ENCODE results near the gene PDHA2. TPM values are rescaled to one million over a fixed set of nuclear protein-coding genes. Genes with fewer than 3 reads are reported as not detected.

The PDHA2 gene
- total and polyA plus RNA-seq, 2 of the 8 experiments (the other 6 are each of a cell fraction or from before 2014, with no cell fraction given): not detected

DNA sequence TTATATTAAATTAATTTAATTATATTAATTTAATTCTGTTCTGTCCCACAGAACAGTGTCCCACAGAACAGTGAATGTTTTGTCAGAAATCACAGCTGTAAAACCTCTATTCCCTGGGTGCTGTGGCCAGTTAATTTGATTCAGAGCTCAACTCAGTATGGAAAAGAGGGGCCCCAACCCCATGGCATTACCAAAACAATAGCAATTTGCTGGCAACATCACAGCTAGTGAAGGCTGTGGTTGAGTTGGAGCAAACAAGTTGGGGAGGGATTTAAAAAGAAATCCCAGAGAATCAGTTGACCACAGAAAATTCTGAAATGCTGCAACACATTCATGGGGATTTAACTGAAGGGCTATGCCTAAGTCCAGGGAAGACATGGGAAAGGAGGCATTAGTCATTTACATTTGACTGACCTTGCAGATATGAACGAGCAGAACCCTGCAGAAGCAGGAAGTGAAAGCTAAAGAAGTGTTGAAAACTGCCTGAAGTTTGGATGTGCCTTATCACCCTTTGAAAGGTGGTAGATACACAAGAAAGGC lies 30.1 kb downstream of the PDHA2 start:
- Histone ChIP-seq H4K91ac (replicated peaks; ENCODE audit: insufficient read length, low read length) (no peak overlapping the region), H4K20me1 (replicated peaks in 1 of 2; ENCODE audit: control insufficient read depth in 1 of 2, insufficient read depth in 2 of 2, low read length in 2 of 2) (no peaks in the 10 kb centered on the region), H3K4me1 (replicated peaks in 1 of 4; ENCODE audit: control insufficient read depth in 3 of 4, insufficient read depth in 4 of 4, low read length in 3 of 4) (no peaks in the 10 kb centered on the region), H3K4me2 (ENCODE audit: insufficient read depth in 1 of 2, low read depth in 2 of 2, low read length in 2 of 2) (peak overlapping the region; percentile 12 to 28; a peak in 2 of 4 replicates), H3K23me2 (ENCODE audit: low read depth, low read length) (no peaks in the 10 kb centered on the region), H4K8ac (ENCODE audit: extremely low read depth, insufficient read depth, low read length) (no peak overlapping the region), H3K4me3 (ENCODE audit: extremely low read depth in 1 of 4, insufficient read depth in 2 of 4, low read depth in 3 of 4, low read length in 4 of 4) (no peak overlapping the region), H3K56ac (replicated peaks; ENCODE audit: insufficient read length, low read depth, low read length) (no peak overlapping the region), H3K4ac (replicated peaks; ENCODE audit: insufficient read length, low read depth, low read length) (no peak overlapping the region), H3K23ac (ENCODE audit: insufficient read length) (no peak overlapping the region), H3K27ac (ENCODE audit: low read depth, low read length) (no peak overlapping the region), H2BK120ac (replicated peaks; ENCODE audit: low read depth, low read length) (no peak overlapping the region), H3K9ac (replicated peaks in 1 of 4; ENCODE audit: extremely low read depth in 1 of 4, low read depth in 3 of 4, low read length in 3 of 4) (no peak overlapping the region), H2BK12ac (ENCODE audit: low read depth, low read length) (no peak overlapping the region), H3K18ac (ENCODE audit: extremely low read depth, low read length) (no peak overlapping the region), H3K79me1 (ENCODE audit: low read depth, low read length) (no peaks in the 10 kb centered on the region), H2AFZ (ENCODE audit: low read length) (peak overlapping the region; percentile 84), H4K5ac (ENCODE audit: insufficient read length, low read depth, low read length) (peak overlapping the region; percentile 29), H2BK5ac (ENCODE audit: low read depth, low read length) (no peak overlapping the region), H3K9me3 (ENCODE audit: insufficient read depth in 2 of 2, low read depth in 1 of 2, low read length in 1 of 2) (peaks cover 8 to 20% of the 10 kb centered on the region in 2 experiments; a peak in 3 of 4 replicates), H2BK15ac (ENCODE audit: low read length) (no peak overlapping the region), H3K27me3 (replicated peaks in 1 of 4; ENCODE audit: control insufficient read depth in 3 of 4, extremely low read depth in 1 of 4, insufficient read depth in 3 of 4, low read length in 3 of 4) (no peaks in the 10 kb centered on the region), H2BK20ac (ENCODE audit: low read length) (no peak overlapping the region; the same call in 1 of the 2 replicates), H2AK5ac (ENCODE audit: low read depth, low read length) (no peak overlapping the region), H3K14ac (ENCODE audit: insufficient read length) (no peak overlapping the region), H3K79me2 (ENCODE audit: control insufficient read depth in 1 of 2, insufficient read depth in 2 of 2, low read length in 2 of 2) (no peaks in the 10 kb centered on the region), H3K36me3 (ENCODE audit: control insufficient read depth in 2 of 4, insufficient read depth in 4 of 4, low read length in 3 of 4) (peaks cover 0 to 4% (median 0%) of the 10 kb centered on the region in 4 experiments; a peak in 1 of 8 replicates)
- WGBS, 2 experiments (ENCODE audit: extremely low coverage in 1 of 2, insufficient coverage in 1 of 2, insufficient read length in 1 of 2, insufficient replicate concordance in 2 of 2, low coverage in 1 of 2, low lambda C conversion rate in 2 of 2, missing lambda C conversion rate in 1 of 2): 53% methylated on average over 1 of the region's 1 CpG; no CpG with 5 or more reads in 1 of the 2 experiments
- ChIA-PET POLR2A (ENCODE audit: partially characterized antibody) (no interaction called here), CTCF (ENCODE audit: partially characterized antibody) (interaction anchor here (0.7 kb wide), 1 partner anchor 66 kb away, joined by 3 read pairs; no protein-coding TSS in a partner anchor)
- no peak for FAIRE-seq
- TF ChIP-seq HDAC2 (IDR thresholded peaks at IDR 0.05; ENCODE audit: borderline replicate concordance in 1 of 2, low read depth in 2 of 2, low read length in 2 of 2) (no peak), SP1 (IDR thresholded peaks at IDR 0.05; ENCODE audit: low read depth, low read length) (no peak), TCF12 (IDR thresholded peaks at IDR 0.05; ENCODE audit: low read depth, low read length) (no peak), RFX5 (IDR thresholded peaks at IDR 0.05; ENCODE audit: borderline replicate concordance, low read depth, low read length) (no peak), POLR2A (IDR thresholded peaks at IDR 0.05; ENCODE audit: control extremely low read depth in 1 of 2, low read depth in 2 of 2, low read length in 2 of 2) (no peak), USF2 (IDR thresholded peaks at IDR 0.05; ENCODE audit: low read length) (no peak), PHF8 (conservative IDR thresholded peaks at IDR 0.05; ENCODE audit: low read depth, low read length) (no peak), GTF2F1 (IDR thresholded peaks at IDR 0.05; ENCODE audit: borderline replicate concordance, low read depth, low read length) (no peak), BCL11A (IDR thresholded peaks at IDR 0.05; ENCODE audit: low read depth in 2 of 2, low read length in 2 of 2) (no peak), SIX5 (IDR thresholded peaks at IDR 0.05; ENCODE audit: low read depth, low read length) (no peak), KDM4A (IDR thresholded peaks at IDR 0.05; ENCODE audit: low read depth, low read length, severe bottlenecking) (no peak), CBX8 (IDR thresholded peaks at IDR 0.05; ENCODE audit: borderline replicate concordance, low read depth, low read length) (no peak)
- no peak for DNase-seq (ENCODE audit: low read depth in 1 of 2, low spot score in 2 of 2)
